Measurements from ENCODE around the gene GNB3.

DNA sequence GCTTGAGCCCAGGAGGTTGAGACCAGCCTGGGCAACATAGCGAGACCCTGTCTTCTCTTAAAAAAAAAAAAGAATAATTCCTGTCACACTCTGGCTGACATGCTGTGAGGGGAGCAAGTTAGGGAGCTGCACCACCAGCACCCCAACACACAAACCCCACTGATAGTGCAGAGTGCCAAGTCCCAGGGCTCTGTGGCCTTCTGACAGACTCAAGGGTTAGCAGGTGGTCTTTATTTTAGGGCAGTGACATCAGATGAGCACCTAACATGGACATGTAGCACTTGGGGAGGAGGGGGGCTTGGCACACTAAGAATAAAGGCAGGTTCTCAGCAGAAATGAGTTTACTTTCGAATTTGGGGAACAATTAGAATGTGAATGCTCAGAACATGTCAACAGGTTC lies 18.1 kb downstream of the GNB3 start:
- TF ChIP-seq, protein P1, sequence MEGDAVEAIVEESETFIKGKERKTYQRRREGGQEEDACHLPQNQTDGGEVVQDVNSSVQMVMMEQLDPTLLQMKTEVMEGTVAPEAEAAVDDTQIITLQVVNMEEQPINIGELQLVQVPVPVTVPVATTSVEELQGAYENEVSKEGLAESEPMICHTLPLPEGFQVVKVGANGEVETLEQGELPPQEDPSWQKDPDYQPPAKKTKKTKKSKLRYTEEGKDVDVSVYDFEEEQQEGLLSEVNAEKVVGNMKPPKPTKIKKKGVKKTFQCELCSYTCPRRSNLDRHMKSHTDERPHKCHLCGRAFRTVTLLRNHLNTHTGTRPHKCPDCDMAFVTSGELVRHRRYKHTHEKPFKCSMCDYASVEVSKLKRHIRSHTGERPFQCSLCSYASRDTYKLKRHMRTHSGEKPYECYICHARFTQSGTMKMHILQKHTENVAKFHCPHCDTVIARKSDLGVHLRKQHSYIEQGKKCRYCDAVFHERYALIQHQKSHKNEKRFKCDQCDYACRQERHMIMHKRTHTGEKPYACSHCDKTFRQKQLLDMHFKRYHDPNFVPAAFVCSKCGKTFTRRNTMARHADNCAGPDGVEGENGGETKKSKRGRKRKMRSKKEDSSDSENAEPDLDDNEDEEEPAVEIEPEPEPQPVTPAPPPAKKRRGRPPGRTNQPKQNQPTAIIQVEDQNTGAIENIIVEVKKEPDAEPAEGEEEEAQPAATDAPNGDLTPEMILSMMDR (IDR thresholded peaks at IDR 0.05; ENCODE audit: low read depth, low read length): no peak
- TF ChIP-seq EZH2phosphoT487 (IDR thresholded peaks at IDR 0.05; ENCODE audit: low read depth): no peak

All from OCI-LY3 (cell line).